ENCODE measurements around the gene ZNF780B.

ZNF780B gene

DNA sequence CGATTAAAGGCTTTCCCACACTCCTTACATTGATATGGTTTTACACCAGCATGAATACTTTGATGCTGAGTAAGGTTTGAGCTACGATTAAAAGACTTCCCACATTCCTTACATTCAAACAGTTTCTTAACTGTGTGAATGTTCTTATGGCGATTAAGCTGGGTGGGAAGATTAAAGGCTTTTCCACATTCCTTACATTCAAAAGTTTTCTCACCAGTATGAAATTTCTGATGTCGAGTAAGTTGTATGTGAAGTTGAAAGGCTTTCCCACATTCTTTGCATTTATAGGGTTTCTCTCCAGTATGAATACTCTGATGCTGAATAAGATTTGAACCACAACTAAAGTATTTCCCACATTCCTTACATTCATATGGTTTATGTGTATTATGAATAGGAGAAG, 20.0 kb downstream of the ZNF780B start:
- DNase-seq = no peak

DNA sequence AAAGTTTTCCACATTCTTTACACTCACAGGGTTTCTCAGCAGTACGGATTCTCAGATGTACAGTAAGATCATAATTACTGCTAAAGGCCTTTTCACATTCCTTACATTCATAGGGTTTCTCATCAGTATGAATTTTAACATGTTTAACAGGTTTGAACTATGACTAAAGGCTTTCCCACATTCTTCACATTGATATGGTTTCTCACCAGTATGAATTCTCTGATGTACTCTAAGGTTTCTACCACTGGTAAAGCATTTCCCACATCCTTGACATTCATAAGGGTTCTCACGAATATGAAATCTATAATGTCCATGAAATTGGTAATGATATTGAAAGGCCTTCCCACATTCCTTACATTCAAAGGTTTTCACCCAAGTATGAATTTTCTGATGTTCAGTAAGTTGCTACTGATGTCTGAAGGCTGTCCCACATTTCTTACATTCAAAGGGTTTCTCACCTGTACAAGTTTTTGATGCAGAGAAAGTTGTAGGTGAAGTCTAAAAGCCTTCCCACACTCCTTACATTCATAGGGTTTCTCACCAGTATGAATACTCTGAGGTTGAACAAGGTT, 22.0 kb downstream of the ZNF780B start:
- no peak for DNase-seq

DNA sequence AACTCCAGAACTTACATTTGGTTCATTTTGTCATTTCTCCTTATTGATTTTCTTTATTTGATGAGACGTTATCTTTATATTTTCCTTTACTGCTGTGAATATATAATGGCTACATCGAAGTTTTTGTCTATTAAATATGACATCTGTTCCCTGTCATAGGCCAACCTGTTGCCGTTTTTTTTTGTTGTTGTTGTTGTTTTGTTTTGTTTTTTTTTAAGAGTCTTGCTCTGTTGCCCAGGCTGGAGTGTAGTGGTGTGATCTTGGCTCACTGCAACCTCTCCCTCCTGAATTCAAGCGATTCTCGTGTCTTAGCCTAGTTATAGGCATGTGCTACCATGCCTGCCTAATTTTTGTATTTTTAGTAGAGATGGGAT, 29.4 kb downstream of the ZNF780B start:
- DNase-seq = no peak

DNA sequence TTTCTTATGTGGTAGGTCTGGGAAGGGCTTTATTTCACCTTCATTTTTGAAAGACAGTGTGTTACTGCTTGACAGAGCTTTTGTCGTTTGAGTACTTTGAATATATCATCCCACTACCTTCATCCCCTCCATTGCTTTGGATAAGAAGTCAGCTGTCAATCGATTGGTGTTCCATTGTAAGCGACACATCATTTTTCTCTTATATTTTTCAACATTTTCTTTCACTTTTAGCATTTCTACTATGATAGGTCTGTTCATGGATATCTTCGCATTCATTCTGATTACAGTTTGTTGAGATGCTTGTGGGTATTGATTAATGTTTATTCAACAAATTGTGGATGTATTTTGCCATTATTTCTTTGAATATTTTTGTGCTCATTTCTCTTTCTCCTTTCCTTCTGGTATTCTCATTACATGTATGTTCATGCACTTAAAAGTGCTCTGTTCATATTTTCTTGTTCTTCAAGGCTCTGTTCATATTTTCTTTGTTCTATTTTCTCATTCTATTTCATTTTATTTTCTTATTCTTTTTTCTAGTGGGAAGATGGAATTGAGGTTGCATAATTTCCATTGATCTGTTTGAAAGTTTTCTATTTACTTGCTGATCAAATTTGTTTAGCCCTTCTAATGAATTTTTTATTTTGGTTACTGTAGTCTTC, 30.0 kb downstream of the ZNF780B start:
- DNase-seq = no peak

DNA sequence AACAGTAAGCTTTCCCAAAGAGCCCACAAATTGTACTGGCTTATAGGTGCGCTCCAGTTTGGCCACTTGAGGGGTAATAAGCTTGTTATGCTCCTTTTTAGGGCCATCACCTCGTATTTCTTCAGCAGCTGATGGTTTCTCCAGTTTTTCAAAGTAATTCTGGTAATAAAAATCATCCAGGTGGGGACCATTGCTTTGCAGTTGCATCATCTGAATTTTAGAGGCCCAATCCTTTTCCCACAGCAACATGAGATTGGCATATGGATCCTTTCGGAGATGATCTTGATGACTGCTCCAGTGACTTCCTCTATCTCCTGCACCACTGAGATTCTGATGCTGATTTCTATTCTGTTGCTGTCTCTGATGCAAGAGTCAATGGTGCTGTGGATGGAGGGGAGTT, 32.1 kb downstream of the ZNF780B start:
- DNase-seq = no peak

DNA sequence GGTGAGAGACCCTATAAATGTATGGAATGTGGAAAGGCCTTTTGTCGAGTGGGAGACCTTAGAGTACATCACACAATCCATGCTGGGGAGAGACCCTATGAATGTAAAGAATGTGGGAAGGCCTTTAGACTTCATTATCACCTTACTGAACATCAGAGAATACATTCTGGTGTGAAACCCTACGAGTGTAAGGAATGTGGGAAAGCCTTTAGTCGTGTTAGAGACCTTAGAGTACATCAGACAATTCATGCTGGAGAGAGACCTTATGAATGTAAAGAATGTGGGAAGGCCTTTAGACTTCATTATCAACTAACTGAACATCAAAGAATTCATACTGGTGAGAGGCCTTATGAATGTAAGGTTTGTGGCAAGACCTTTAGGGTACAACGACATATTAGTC, 42.0 kb downstream of the ZNF780B start:
- no peak for DNase-seq

DNA sequence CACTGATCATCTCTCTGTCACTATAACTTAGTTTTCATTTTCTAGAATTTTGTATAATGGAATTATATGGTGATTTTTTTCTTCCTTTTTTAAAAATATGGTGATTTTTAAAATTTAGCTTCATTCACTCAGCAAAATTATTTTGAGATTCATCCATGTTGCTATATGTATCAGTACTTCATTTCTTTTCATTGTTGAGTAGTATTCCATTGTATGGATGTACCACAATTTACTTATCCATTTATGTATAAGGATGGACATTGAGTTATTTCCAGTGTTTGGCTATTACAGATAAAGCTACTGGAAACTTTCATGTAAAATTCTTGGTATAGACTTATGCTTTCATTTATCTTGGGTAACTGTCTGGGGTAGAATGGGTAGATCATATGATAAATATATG, 46.4 kb downstream of the ZNF780B start:
- no peak for DNase-seq

DNA sequence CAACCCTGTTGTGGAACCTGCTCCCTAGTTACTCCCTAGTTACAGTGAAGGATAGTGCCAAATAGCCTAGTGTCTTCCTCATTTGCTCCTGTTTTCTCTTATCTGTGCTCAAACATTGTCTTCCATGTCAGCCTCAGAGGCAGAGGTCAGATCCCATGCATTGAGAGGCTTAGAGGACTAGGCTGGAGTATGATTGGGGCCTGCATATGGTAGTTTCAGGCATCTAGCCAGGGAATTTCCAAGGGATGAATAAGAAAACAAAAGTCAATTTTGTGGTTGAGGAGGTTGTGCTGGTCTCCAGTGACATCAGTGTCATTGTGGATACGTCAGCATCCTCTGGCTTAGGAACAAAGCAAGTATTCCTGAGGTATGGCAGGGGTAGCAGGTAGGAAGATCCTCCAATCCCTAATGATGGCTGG, 49.7 kb downstream of the ZNF780B start:
- DNase-seq = no peak

DNA sequence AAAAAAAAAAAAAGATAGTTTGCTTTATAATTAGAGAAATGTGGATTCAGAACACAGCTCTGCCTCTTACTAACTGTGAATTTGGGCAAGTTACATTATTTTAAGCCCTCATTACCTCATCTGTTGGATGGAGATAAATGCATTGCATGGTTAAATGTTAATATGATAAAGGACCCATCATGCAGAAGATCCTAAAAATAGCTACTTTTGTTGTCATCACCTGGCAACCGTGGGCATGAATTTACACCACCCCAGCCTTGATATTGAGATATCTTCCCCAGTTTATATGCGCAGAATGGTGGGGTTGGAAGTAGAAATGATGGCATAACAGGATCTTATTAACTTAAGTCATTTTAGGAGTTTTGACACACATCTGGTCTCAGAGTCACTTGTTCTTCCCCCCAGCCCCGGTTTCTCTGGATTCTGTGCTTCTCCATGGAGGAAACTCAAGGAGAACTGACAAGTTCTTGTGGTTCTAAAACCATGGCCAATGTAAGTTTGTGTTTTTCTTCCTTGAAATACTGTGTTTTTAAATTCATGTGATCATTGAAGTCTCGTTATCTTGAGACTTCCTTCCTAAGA, 50.2 kb downstream of the ZNF780B start:
- no peak for DNase-seq

DNA sequence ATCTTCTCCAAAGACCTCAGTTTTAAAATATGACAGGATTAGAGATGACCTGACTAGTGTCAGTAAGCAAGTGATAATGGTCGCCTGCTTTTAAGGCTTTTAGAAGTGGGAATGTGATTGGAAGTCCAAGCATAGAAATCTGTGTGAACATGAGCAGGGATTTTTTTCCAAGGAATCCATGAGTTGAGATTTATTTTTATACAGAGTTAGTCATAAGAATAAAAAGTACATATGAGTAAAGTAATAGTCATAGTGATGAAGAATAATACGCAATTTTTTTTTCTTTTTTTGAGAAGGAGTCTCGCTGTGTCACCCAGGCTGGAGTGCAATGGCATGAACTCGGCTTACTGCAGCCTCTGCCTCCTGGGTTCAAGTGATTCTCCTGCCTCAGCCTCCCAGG, 57.5 kb downstream of the ZNF780B start:
- no peak for DNase-seq

DNA sequence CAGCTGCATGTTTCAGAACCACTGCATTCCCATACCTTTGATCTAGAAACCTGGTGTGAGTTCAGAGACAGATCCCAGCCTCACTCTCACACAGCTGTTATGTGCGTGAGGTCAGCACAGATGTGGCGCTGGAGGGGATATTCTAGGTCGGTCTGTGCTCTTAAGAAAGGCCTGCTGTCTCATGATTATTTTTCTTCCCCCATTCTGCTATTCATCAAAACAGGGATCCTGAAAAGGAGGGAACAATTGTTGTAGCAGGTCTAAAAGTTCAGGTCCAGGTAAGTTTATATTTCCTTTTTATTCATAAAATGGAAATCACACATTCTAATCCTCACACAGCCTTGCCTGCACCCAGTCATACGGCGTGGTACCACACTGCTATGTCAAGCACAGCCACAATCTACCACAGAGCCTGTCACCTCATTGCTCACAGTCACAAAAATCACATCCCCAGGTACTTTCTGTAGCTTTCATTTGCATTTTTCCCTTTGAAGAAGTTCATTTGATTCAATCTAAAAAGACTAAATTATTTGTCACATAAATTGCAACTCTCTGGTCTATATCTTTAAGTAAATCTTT, 58.3 kb downstream of the ZNF780B start:
- DNase-seq = no peak

DNA sequence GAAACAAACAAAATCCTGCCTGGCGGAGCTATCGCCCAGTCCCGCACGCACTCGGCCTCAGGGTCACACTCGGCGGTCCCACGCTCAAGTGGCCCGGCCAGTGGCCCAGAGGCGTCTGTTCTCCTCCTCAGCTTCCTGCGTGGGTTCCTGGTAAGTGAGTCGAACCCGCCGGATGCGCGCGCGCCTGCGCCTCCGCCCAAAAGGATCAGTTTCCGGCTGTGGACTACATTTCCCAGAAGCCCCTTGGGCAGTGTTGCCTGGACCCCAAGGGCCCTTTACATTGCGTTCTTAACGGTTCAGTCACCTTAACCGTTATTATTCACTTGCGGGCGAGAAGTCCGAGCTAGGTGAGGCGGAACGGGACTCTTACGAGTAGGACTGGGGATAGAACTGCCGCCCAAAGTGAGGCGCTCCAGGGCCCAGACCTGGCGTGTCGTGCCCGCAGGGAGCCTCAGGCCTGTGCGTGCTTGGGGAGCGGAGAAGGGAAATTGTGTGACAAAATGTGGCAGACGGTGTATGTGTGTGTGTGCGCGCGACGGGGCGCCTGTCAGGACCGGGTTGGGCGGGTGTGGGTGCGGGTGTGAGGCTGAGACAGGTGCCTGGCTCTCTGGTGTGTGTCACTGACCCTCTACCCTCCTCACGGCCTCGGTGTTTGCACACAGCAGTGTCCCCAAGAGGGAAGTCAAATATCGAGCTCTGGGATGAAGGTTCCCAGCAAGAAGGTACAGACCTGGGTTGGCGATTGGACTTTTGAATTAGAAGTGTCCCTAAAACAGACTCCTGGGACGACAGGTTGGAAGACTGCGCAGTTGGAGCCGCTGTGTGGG, 59.0 kb downstream of the ZNF780B start, which contains the start of gene ZNF546:
TSS of gene ZNF546 (plus strand) at position 250 of the 827 bp plus-strand sequence. CDS start 1,267 bp downstream, outside the sequence.
- peak; percentile 87 for DNase-seq

DNA sequence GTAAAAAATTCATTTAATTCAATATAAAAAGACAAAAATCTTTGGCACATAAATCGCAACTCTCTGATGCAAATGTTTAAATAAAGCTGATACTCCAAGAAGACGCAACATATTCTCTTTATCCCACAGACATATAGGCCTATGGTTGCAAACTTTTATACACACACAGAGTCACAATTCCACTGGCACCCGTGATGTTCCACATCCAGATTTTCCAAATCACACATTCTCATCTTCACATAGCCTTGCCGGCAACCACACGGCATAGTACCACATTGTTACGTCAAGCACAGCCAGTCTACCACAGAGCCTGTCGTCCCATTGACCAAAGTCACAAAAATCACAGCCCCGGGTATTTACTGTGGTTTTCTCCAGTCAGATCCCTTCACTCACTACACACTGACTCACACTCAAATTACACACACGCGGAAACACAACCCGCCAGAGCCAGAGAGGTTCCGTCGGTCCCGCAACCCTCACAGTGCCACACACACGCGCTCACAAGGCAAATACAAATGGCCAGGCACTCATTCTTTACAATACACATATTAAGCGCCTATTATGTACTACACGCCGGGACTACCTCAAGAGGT, 59.7 kb downstream of the ZNF780B start:
- DNase-seq = peak in 1 of 2 experiments; percentile 59

DNA sequence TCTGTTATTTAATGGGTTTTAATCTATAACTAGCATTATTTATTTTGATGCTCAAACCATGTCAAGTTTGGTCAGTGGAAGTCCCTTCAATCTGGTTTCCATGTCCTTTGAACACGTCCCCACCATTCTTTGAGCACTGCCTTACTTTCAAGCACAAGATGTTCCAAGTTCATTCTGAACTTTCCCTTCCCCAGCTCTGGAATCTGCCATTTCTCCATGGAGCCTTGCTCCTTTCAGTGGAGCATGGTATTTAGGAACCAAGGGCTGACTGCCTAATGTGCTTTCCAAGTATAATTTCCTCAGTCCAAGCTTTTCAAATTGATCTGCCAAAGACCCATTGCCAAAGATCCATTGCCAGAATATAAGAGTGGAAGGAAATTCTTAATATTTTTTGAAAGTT, 60.2 kb downstream of the ZNF780B start:
- DNase-seq = no peak

DNA sequence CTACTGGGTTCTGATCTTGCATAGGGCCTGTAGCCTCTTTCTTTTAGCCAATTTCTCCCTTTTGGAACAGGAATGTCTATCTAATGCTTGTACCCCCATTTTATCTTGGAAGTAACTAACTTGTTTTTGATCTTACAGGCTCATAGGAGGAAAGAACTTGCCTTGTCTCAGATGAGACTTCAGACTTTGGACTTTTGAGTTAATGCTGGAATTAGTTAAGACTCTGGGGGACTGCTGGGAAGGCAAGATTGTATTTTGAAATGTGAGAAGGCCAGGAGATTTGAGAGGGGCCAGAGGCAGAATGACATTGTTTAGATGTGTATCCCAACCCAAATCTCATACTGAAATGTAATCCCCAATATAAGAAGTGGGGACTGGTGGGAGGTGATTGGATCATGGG, 61.7 kb downstream of the ZNF780B start:
- no peak for DNase-seq

DNA sequence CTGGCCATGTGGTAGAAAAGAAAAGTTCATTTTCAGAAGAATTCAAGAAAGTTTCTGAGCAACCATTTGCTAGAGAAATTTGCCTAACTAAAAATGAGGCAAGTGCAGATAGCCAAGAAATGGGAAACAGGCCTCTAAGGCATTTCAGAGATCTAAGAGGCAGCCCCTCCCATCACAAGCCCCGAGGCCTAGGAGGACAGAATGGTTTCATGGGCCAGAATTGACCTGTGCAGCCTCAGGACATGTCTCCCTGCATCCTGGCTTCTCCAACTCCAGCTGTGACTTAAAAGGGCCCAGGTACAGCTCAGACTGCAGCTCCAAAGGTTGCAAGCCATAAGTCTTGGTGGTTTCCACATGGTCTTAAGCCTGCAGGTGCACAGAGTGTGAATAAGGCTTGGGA, 62.4 kb downstream of the ZNF780B start:
- DNase-seq = no peak

DNA sequence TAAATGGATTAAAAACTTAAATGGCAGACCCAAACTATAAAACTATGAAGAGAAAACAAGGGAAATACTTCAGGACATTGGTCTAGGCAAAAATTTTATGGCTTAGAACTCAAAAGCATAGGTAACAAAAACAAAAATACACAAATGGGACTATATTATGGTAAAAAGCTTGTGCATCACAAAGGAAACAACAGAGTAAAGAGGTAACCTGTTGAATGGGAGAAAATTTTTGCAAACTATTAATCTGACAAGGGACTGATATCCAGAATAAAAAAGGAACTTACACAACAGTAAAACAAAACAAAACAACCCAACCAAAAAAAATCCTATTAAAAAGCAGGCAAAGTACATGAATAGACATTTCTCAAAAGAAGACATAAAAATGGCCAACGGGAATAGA, 68.4 kb downstream of the ZNF780B start:
- no peak for DNase-seq

DNA sequence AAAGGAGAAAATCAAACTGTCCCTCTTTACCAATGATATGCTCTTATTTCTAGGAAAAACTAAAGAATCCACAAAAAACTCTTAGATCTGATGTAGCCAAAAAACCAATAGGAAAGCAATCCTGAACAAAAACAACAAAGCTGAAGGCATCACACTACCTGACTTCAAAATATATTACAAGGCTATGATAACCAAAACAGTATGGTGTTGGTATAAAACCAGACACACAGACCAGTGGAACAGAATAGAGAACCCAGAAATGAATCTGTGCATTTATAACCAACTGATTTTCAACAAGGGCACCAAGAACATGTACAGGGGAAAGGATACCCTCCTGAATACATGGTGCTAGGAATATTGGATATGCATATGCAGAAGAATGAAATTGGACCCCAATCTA, 68.9 kb downstream of the ZNF780B start:
- DNase-seq = no peak

DNA sequence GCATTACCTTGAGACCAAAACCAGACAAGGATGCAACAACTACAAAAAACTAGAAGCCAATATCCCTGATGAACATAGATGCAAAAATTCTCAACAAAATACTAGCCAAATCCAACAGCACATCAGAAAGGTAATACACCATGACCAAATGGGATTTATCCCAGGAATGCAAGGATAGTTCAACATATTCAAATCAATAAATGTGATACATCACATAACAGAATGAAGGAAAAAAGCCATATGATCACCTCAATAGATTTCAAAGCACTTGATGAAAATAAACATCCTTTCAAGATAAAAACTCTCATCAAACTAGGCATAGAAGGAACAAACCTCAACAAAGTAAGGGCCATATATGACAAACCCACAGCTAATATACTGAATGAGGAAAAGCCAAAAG, 69.4 kb downstream of the ZNF780B start:
- DNase-seq = no peak

DNA sequence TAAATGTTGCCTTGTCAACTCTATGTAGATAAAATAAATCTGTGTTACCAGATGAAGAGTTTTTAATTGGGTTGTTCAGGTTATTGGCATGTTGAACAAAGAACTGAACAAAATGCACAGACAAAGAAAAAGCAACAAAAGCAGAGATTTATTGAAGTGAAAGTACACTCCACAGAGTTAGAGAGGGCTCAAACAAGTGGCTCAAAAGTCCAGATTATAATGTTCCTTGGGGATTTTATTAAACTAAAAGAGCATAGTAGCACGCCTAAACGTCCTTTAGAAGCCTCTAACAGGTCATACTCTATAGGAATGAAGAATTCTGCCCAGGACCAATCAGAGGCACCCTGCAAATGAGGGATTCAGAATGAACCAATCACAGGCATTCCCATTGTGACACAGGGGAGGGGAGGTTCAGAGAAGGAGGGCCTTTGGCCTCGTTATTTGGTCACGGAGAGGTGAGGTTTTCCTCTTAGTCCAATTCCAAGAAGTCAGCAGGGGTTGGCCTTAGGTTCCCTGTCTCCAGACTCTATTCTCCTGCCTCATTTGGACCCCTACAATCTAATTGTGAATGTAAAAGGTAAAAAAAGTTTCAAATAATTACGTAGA, 72.2 kb downstream of the ZNF780B start:
- DNase-seq = no peak

DNA sequence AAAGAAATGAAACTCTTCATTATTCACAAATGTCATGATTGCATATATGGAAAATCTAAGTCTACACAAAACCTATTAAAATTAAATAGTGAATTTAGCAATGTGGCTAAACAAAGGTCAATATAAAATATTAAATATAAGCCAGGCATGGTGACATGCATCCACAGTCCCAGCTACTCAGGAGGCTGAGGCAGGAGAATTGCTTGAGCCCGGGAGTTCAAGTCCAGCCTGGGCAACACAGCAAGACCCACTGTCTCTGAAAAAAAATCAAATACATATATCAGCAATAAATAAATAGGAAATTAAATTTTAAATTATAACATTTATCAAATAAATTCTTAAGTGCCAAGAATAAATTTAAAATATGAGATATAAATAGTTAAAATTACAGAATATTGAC, 73.1 kb downstream of the ZNF780B start:
- DNase-seq = no peak

Measured in Kasumi-1 (cell line).